OCI-LY3 (cell line): Measurements from ENCODE around the gene SBK1.

Experiments used
- H2AFZ ChIP-seq: fragments of 200-600, 300-600 bp; shearing (Covaris generic); 2 replicates; pipeline ENCODE4 v1.6.0; 2014; ENCODE audit warnings: antibody characterized with exemption, low read depth, low read length
- H3K27ac ChIP-seq: fragments of 200-600, 300-600 bp; sonication (generic); 2 replicates; pipeline ENCODE4 v1.5.1; 2014; ENCODE audit warnings: mild to moderate bottlenecking, low read length, moderate library complexity, mixed read lengths
- H3K27me3 ChIP-seq: fragments of 200-600, 300-600 bp; sonication (generic); 2 replicates; pipeline ENCODE4 v1.6.1; 2014; ENCODE audit warnings: low read depth, low read length, mixed read lengths
- H3K36me3 ChIP-seq: fragments of 200-600, 300-600 bp; sonication (generic); replicated peaks from 2 replicates; pipeline ENCODE3; 2014; ENCODE audit warnings: low read depth, low read length, mixed read lengths
- H3K4me1 ChIP-seq: fragments of 300-600, 200-600 bp; sonication (generic); 2 replicates; pipeline ENCODE4 v1.6.1; 2014; ENCODE audit warnings: low read length, mixed read lengths
- H3K4me2 ChIP-seq: fragments of 200-600, 300-600 bp; sonication (generic); 2 replicates; pipeline ENCODE4 v1.6.1; 2014; ENCODE audit warnings: low read length, mixed read lengths
- H3K4me3 ChIP-seq: fragments of 300-600, 200-600 bp; sonication (generic); 2 replicates; pipeline ENCODE4 v1.5.1; 2014; ENCODE audit warnings: antibody characterized with exemption, mild to moderate bottlenecking, low read length, moderate library complexity
- H3K79me2 ChIP-seq: fragments of 300-600, 200-600 bp; shearing (Covaris generic); 2 replicates; pipeline ENCODE4 v1.6.1; 2014; ENCODE audit warnings: mild to moderate bottlenecking, low read length, mixed read lengths
- H3K9ac ChIP-seq: fragments of 300-600, 200-600 bp; shearing (Covaris generic); 2 replicates; pipeline ENCODE4 v1.6.0; 2014; ENCODE audit warnings: mild to moderate bottlenecking, low read length, moderate library complexity
- H3K9me3 ChIP-seq: fragments of 200-600, 300-600 bp; shearing (Covaris generic); 2 replicates; pipeline ENCODE4 v1.6.1; 2014; ENCODE audit warnings: low read length, mixed read lengths; ENCODE audit not compliant: insufficient read depth
- H4K20me1 ChIP-seq: fragments of 200-600, 300-600 bp; sonication (generic); 2 replicates; pipeline ENCODE4 v1.6.1; 2016; ENCODE audit warnings: low read length, mixed read lengths; ENCODE audit not compliant: insufficient read depth
- CTCF ChIP-seq: fragments of 200-600, 300-600 bp; sonication (generic); IDR thresholded peaks from 2 replicates; pipeline ENCODE4 v1.5.1; 2014; ENCODE audit warnings: antibody characterized with exemption, low read length, low read depth
- EZH2phosphoT487 ChIP-seq: fragments of 200-600 bp; shearing (Covaris generic); IDR thresholded peaks from 2 replicates; pipeline ENCODE4 v1.6.1; 2018; ENCODE audit warnings: antibody characterized with exemption, mixed run types, low read depth

SBK1 gene

GRCh38 chr16:28276301-28276700, 16.0 kb upstream of the SBK1 start:
- Histone ChIP-seq H3K27ac (no peak overlapping the region), H3K79me2 (no peaks in the 10 kb centered on the region), H3K4me2 (no peak overlapping the region), H3K9me3 (no peaks in the 10 kb centered on the region), H3K27me3 (peaks cover 42% of the 10 kb centered on the region), H4K20me1 (no peaks in the 10 kb centered on the region), H3K4me3 (no peak overlapping the region), H3K36me3 (no peaks in the 10 kb centered on the region), H2AFZ (no peak overlapping the region), H3K9ac (no peak overlapping the region), H3K4me1 (peaks cover 6% of the 10 kb centered on the region; the same call in 1 of the 2 replicates)
- TF ChIP-seq CTCF: no peak
- TF ChIP-seq EZH2phosphoT487: no peak

DNA sequence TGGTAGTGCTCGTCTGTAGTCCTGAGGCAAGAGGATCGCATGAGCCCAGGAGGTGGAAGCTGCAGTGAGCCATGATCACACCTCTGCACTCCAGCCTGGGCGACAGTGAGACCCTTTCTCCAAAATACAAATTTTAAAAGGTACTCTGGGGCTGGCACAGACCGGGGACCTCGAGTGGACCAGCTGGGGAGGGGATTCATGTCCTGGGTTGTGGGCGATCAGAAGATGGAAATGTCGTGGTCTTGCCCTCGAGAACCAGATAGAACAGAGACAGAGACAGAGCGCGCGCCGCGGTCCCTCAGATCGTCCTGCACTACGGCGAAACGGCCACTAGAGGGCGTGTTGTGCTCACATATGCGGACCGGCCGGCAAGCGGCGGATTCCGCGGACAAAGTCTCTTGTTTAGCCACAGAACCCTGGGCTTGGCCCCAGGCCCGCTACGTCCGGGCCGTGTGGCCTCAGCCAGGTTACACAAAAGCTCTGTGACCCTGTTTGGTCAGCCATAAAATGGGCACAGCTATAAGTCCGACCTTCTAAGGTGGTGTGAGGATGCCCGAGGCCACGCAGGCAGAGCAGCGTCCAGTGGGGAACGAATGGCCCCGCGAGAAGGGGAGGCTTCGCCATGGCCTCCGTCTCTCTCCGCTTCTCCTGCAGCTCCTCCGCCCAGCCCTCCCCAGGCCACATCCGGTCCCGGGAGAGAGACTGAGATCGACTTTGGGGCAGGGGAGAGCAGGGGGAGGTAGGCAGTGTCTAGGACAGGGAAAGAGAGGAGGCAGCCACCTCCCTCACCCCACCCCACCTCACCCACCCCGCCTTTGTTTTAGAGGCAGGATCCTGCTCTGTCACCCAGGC, 14.6 kb upstream of the SBK1 start:
- peak overlapping the region; percentile 90 for H3K4me2 ChIP-seq
- H3K27ac ChIP-seq: no peak overlapping the region
- H3K79me2 ChIP-seq: no peaks in the 10 kb centered on the region
- no peaks in the 10 kb centered on the region for H3K9me3 ChIP-seq
- H3K4me3 ChIP-seq: peak overlapping the region; percentile 69
- H4K20me1 ChIP-seq: no peaks in the 10 kb centered on the region
- peak overlapping the region; percentile 63; the same call in 1 of the 2 replicates for H2AFZ ChIP-seq
- peaks cover 6% of the 10 kb centered on the region; the same call in 1 of the 2 replicates for H3K4me1 ChIP-seq
- H3K9ac ChIP-seq: no peak overlapping the region; the same call in 1 of the 2 replicates
- no peaks in the 10 kb centered on the region for H3K36me3 ChIP-seq
- peaks cover 32% of the 10 kb centered on the region for H3K27me3 ChIP-seq
- peak; percentile 89 for TF ChIP-seq CTCF
- no peak for TF ChIP-seq EZH2phosphoT487

DNA sequence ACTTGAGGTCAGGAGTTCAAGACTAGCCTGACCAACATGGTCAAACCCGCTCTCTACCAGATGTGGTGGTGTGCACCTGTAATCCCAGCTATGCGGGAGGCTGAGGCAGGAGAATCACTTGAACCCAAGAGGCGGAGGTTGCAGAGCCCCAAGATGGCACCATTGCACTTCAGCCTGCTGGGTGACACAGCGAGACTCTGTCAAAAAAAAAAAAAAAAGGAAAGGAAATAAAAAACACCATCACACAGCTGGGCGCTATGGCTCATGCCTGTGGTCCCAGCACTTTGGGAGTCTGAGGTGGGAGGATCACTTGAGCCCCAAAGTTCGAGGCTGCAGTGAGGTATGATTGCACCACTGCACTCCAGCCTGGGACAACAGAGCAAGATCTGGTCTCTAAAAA, 13.3 kb upstream of the SBK1 start:
- TF ChIP-seq EZH2phosphoT487 (no peak), CTCF (no peak)
- Histone ChIP-seq H3K4me3 (no peak overlapping the region), H3K9me3 (no peaks in the 10 kb centered on the region), H4K20me1 (no peaks in the 10 kb centered on the region), H3K27ac (no peak overlapping the region), H3K4me1 (peaks cover 6% of the 10 kb centered on the region; the same call in 1 of the 2 replicates), H3K4me2 (no peak overlapping the region), H3K36me3 (no peaks in the 10 kb centered on the region), H3K9ac (no peak overlapping the region), H3K27me3 (peaks cover 26% of the 10 kb centered on the region), H2AFZ (no peak overlapping the region), H3K79me2 (no peaks in the 10 kb centered on the region)

- Histone ChIP-seq H4K20me1 (no peaks in the 10 kb centered on the region), H3K27me3 (peaks cover 10% of the 10 kb centered on the region; the same call in 1 of the 2 replicates), H3K9me3 (no peaks in the 10 kb centered on the region), H3K36me3 (no peaks in the 10 kb centered on the region), H3K4me3 (no peak overlapping the region), H3K9ac (no peak overlapping the region), H2AFZ (no peak overlapping the region), H3K79me2 (no peaks in the 10 kb centered on the region), H3K4me2 (no peak overlapping the region), H3K27ac (no peak overlapping the region), H3K4me1 (peaks cover 6% of the 10 kb centered on the region; the same call in 1 of the 2 replicates)
- TF ChIP-seq CTCF (no peak), EZH2phosphoT487 (no peak)
Measured at GRCh38 chr16:28280881-28281836, 11.2 kb upstream of the SBK1 start.
